ENCODE measurements around the gene FEM1C.

DNA sequence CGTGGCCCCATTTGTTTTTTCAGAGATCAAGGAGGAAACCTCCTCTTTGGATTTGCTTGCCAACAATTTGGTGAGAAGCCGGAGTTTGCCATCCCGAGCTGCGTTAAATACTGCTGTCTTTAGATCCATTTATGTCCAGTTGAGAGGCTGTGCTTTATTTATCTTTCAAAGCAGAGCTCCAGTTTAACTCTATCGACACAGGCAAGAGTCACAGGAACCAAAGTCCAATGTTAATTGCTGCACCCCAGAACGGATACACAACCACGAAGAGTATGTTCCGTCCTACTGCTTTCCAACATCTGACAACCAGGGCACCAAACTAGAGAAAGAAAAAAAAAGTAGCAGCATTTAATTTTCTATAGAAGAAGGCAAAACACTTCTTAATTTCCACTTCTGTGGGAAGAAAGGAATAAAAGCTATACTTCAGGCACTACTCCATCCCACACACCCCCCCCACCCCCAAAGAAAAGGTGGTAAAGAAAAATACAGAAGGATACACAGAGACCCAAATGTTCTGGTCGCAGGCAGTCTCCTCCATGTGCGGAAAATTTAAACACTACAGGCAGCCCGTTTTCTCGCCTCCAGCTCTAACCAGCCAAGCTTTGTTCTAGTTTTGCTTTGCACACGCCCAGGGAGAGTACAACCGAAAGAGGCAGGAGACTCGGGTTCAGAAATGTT, 1.1 kb downstream of the FEM1C start:
- TF ChIP-seq, protein P1, sequence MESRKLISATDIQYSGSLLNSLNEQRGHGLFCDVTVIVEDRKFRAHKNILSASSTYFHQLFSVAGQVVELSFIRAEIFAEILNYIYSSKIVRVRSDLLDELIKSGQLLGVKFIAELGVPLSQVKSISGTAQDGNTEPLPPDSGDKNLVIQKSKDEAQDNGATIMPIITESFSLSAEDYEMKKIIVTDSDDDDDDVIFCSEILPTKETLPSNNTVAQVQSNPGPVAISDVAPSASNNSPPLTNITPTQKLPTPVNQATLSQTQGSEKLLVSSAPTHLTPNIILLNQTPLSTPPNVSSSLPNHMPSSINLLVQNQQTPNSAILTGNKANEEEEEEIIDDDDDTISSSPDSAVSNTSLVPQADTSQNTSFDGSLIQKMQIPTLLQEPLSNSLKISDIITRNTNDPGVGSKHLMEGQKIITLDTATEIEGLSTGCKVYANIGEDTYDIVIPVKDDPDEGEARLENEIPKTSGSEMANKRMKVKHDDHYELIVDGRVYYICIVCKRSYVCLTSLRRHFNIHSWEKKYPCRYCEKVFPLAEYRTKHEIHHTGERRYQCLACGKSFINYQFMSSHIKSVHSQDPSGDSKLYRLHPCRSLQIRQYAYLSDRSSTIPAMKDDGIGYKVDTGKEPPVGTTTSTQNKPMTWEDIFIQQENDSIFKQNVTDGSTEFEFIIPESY (IDR thresholded peaks at IDR 0.05) = no peak
- TF ChIP-seq, protein P2, sequence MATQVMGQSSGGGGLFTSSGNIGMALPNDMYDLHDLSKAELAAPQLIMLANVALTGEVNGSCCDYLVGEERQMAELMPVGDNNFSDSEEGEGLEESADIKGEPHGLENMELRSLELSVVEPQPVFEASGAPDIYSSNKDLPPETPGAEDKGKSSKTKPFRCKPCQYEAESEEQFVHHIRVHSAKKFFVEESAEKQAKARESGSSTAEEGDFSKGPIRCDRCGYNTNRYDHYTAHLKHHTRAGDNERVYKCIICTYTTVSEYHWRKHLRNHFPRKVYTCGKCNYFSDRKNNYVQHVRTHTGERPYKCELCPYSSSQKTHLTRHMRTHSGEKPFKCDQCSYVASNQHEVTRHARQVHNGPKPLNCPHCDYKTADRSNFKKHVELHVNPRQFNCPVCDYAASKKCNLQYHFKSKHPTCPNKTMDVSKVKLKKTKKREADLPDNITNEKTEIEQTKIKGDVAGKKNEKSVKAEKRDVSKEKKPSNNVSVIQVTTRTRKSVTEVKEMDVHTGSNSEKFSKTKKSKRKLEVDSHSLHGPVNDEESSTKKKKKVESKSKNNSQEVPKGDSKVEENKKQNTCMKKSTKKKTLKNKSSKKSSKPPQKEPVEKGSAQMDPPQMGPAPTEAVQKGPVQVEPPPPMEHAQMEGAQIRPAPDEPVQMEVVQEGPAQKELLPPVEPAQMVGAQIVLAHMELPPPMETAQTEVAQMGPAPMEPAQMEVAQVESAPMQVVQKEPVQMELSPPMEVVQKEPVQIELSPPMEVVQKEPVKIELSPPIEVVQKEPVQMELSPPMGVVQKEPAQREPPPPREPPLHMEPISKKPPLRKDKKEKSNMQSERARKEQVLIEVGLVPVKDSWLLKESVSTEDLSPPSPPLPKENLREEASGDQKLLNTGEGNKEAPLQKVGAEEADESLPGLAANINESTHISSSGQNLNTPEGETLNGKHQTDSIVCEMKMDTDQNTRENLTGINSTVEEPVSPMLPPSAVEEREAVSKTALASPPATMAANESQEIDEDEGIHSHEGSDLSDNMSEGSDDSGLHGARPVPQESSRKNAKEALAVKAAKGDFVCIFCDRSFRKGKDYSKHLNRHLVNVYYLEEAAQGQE (IDR thresholded peaks at IDR 0.05; ENCODE audit: low read depth, low read length) = no peak
- TF ChIP-seq, protein P3, sequence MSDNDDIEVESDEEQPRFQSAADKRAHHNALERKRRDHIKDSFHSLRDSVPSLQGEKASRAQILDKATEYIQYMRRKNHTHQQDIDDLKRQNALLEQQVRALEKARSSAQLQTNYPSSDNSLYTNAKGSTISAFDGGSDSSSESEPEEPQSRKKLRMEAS (IDR thresholded peaks at IDR 0.05; ENCODE audit: low read depth, low read length) = no peak
- TF ChIP-seq ZNF384 (IDR thresholded peaks at IDR 0.05; ENCODE audit: borderline replicate concordance, low read depth, low read length) = no peak
- TF ChIP-seq POLR2A (IDR thresholded peaks at IDR 0.05; ENCODE audit: low read depth, low read length) = no peak
- no peak for TF ChIP-seq NFIC (IDR thresholded peaks at IDR 0.05; ENCODE audit: low read depth, low read length)
- TF ChIP-seq BRCA1 (IDR thresholded peaks at IDR 0.05; ENCODE audit: low read depth, low read length) = no peak
- no peak for TF ChIP-seq BHLHE40 (IDR thresholded peaks at IDR 0.05; ENCODE audit: borderline replicate concordance in 1 of 2, low read depth in 2 of 2, low read length in 1 of 2)
- TF ChIP-seq ETV6 (conservative IDR thresholded peaks at IDR 0.05 in 1 of 2, IDR thresholded peaks at IDR 0.05 in 1 of 2; ENCODE audit: borderline replicate concordance in 1 of 2, low read depth in 1 of 2) = no peak
- TF ChIP-seq FOXM1 (IDR thresholded peaks at IDR 0.05; ENCODE audit: low read depth, low read length) = no peak
- TF ChIP-seq TCF7 (IDR thresholded peaks at IDR 0.05; ENCODE audit: borderline replicate concordance) = no peak
- TF ChIP-seq POLR2AphosphoS5 (IDR thresholded peaks at IDR 0.05; ENCODE audit: low read length) = no peak
- TF ChIP-seq NBN (IDR thresholded peaks at IDR 0.05) = no peak

Measured in GM12878 (cell line).